Adrenal gland (tissue), 5 donors: ENCODE results near the gene GPR153.

ENCODE experiments used
- POLR2A ChIP-seq, 2 donors: fragments of 450-650 bp; IDR thresholded peaks; one replicate each; pipeline ENCODE4 v1.6.1; 2017; ENCODE audit warnings: antibody characterized with exemption in 2 of 2, mild to moderate bottlenecking in 2 of 2, moderate library complexity in 1 of 2
- TF ChIP-seq, protein P1 (sequence below), 6 experiments: fragments of 450-650 bp in 4 of 6; fragments of 200-600 bp in 2 of 6; sonication (generic) in 1 of 6; IDR thresholded peaks; 1 replicate in 5 of 6; 2 replicates in 1 of 6; pipeline versions ENCODE4 v1.5.1 to v1.8.0; 2016 to 2021; ENCODE audit warnings: antibody characterized with exemption in 6 of 6, mild to moderate bottlenecking in 2 of 6, moderate library complexity in 1 of 6
- donor health status: DM: no; HTN: no; CAD: no.

DNA sequence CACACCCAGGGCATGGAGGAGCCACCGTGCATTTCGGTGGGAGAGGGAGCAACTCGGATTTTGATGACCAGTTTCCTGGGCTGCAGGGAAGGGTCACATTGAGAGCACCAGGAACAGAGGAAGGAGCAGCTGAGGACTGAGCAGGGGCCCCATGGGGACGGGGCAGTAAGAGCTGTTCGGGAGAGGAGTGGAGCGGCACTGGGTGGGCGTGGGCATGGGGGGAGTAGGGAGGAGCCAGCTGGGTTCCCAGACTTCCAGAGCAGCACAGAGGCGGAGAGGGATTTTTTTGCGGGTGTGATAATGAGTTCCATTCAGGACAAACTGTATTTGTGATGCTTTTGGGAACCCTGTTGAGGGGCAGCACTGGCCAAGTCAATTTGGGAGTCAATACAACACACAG is 17.4 kb upstream of the GPR153 start:
- TF ChIP-seq, protein P1, sequence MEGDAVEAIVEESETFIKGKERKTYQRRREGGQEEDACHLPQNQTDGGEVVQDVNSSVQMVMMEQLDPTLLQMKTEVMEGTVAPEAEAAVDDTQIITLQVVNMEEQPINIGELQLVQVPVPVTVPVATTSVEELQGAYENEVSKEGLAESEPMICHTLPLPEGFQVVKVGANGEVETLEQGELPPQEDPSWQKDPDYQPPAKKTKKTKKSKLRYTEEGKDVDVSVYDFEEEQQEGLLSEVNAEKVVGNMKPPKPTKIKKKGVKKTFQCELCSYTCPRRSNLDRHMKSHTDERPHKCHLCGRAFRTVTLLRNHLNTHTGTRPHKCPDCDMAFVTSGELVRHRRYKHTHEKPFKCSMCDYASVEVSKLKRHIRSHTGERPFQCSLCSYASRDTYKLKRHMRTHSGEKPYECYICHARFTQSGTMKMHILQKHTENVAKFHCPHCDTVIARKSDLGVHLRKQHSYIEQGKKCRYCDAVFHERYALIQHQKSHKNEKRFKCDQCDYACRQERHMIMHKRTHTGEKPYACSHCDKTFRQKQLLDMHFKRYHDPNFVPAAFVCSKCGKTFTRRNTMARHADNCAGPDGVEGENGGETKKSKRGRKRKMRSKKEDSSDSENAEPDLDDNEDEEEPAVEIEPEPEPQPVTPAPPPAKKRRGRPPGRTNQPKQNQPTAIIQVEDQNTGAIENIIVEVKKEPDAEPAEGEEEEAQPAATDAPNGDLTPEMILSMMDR (IDR thresholded peaks at IDR 0.05): no peak
- TF ChIP-seq POLR2A (IDR thresholded peaks at IDR 0.05): no peak
